ENCODE measurements around the gene FHIP1A.

GRCh38 chr4:151403656-151404055, 5.3 kb upstream of the FHIP1A start:
- TF ChIP-seq, protein P1, sequence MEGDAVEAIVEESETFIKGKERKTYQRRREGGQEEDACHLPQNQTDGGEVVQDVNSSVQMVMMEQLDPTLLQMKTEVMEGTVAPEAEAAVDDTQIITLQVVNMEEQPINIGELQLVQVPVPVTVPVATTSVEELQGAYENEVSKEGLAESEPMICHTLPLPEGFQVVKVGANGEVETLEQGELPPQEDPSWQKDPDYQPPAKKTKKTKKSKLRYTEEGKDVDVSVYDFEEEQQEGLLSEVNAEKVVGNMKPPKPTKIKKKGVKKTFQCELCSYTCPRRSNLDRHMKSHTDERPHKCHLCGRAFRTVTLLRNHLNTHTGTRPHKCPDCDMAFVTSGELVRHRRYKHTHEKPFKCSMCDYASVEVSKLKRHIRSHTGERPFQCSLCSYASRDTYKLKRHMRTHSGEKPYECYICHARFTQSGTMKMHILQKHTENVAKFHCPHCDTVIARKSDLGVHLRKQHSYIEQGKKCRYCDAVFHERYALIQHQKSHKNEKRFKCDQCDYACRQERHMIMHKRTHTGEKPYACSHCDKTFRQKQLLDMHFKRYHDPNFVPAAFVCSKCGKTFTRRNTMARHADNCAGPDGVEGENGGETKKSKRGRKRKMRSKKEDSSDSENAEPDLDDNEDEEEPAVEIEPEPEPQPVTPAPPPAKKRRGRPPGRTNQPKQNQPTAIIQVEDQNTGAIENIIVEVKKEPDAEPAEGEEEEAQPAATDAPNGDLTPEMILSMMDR (IDR thresholded peaks at IDR 0.05): no peak
- TF ChIP-seq POLR2A (IDR thresholded peaks at IDR 0.05): no peak
